Activated B cell treated with CpG ODN at 0.5 μM for 24 hours (primary cell): ENCODE results near the gene ADGRG1. TPM values are rescaled to one million over a fixed set of nuclear protein-coding genes. Genes with fewer than 3 reads are reported as not detected.

Experiments used
- ATAC-seq: fragments of 200-7000 bp; cut with Tn5 transposase; one replicate; pipeline ENCODE4 v1.10.0; 2021; ENCODE audit warnings: low read depth, mild to moderate bottlenecking, moderate library complexity
- CTCF ChIA-PET: fragments of 350-600 bp; sonication (Branson Sonifier 250); formaldehyde crosslinking; loops from one replicate; lab custom pipeline; 2021; ENCODE audit warnings: antibody characterized with exemption; lab: Charles Lee
- POLR2A ChIA-PET: fragments of 350-600 bp; sonication (Branson Sonifier 250); formaldehyde crosslinking; loops from one replicate; lab custom pipeline; 2021; ENCODE audit warnings: antibody characterized with exemption; lab: Charles Lee
- DNase-seq: peaks from one replicate; pipeline ENCODE4 v3.0.0; 2022
- H3K27ac Mint-ChIP-seq: one replicate; pipeline ENCODE4 v1.8.0; 2020; ENCODE audit warnings: mixed read lengths
- H3K27me3 Mint-ChIP-seq: one replicate; pipeline ENCODE4 v1.8.0; 2021; ENCODE audit warnings: mixed read lengths
- H3K36me3 Mint-ChIP-seq: one replicate; pipeline ENCODE4 v1.8.0; 2021; ENCODE audit warnings: low read depth, mixed read lengths
- H3K4me1 Mint-ChIP-seq: one replicate; pipeline ENCODE4 v1.8.0; 2021; ENCODE audit warnings: mixed read lengths
- H3K4me3 Mint-ChIP-seq: one replicate; pipeline ENCODE4 v1.8.0; 2020; ENCODE audit warnings: mild to moderate bottlenecking, mixed read lengths
- H3K9me3 Mint-ChIP-seq: one replicate; pipeline ENCODE4 v1.8.0; 2020; ENCODE audit warnings: mixed read lengths
- intact Hi-C: fragments of 100-400 bp; cut with micrococcal nuclease; formaldehyde crosslinking; loops from one replicate; pipeline ENCODE4 v1.15.1; 2024
- total RNA-seq: library from RNA; stranded (reverse); gene quantifications from 2 replicates; pipeline ENCODE4 v1.2.3, GENCODE V29; 2022
- TF ChIP-seq, protein P1 (sequence below): fragments of 200-600 bp; IDR thresholded peaks from one replicate; pipeline ENCODE4 v1.8.0; 2022; ENCODE audit warnings: antibody characterized with exemption, mild to moderate bottlenecking

The ADGRG1 gene
- total RNA-seq, 1 donor from 2014 or later, result 0.13 TPM

DNA sequence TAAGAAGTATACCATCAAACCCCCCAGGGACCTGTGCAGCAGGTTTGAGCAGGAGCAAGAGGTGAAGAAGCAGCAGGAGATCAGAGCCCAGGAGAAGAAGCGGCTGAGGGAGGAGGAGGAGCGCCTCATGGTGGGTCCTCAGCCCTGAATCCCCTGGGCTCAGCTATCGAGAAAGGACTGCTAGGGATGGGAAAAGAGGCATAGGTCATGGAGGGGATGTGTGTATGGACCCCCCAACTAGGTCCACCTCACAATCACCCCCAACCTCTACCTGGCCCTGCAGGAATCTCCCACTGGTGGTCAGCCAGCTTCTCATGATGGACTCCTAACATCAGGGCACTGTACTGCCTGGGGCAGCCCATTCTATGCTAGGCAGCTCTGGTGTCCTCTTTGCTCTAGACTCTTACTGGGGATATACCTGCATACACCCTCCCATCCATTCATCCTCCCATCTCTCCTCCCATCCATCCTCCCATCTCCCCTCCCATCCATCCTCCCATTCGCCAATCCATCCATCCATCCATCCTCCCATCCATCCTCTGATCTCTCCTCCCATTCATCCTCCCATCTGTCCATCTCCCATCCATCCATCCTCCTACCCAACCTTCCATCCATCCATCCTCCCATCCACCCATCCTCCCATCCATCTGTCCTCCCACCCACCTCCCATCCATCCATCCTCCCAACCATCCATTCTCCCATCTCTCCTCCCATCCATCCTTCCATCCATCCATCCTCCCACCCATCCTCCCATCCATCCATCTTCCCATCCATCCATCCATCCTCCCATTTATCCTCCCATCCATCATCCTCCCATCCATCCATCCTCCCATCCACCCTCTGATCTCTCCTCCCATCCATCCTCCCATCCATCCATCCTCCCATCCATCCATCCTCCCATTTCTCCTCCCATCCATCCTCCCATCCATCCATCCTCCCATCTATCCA is 76.7 kb downstream of the ADGRG1 start:
- CTCF ChIA-PET, result no interaction called here
- Mint-ChIP-seq H3K27me3 (peaks cover 2% of the 10 kb centered on the region), H3K4me1 (no peaks in the 10 kb centered on the region), H3K9me3 (no peaks in the 10 kb centered on the region), H3K27ac (no peak overlapping the region), H3K4me3 (no peak overlapping the region), H3K36me3 (no peaks in the 10 kb centered on the region)
- intact Hi-C loops, result no loop called here
- POLR2A ChIA-PET, result no interaction called here
- ATAC-seq (no peak), DNase-seq (no peak)
- TF ChIP-seq, protein P1, sequence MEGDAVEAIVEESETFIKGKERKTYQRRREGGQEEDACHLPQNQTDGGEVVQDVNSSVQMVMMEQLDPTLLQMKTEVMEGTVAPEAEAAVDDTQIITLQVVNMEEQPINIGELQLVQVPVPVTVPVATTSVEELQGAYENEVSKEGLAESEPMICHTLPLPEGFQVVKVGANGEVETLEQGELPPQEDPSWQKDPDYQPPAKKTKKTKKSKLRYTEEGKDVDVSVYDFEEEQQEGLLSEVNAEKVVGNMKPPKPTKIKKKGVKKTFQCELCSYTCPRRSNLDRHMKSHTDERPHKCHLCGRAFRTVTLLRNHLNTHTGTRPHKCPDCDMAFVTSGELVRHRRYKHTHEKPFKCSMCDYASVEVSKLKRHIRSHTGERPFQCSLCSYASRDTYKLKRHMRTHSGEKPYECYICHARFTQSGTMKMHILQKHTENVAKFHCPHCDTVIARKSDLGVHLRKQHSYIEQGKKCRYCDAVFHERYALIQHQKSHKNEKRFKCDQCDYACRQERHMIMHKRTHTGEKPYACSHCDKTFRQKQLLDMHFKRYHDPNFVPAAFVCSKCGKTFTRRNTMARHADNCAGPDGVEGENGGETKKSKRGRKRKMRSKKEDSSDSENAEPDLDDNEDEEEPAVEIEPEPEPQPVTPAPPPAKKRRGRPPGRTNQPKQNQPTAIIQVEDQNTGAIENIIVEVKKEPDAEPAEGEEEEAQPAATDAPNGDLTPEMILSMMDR, result no peak

DNA sequence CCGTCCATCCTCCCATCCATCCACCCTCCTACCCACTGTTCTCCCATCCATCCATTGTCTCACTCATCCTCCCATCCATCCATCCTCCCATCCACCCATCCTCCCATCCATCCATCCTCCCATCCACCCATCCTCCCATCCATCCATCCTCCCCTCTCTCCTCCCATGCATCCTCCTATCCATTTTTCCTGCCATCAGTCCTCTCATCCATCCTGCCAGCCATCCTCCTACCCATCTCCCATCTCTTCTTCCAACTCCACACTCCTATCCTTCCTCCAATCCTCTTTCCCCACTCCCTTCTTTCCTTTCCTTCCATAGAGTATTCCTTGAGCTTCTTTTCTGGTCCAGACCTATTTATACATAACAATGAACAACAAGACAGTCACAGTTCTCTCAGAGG is 78.3 kb downstream of the ADGRG1 start:
- no peak overlapping the region for H3K4me3 Mint-ChIP-seq
- intact Hi-C loops, result no loop called here
- ChIA-PET CTCF (no interaction called here), POLR2A (no interaction called here)
- peaks cover 8% of the 10 kb centered on the region for H3K27me3 Mint-ChIP-seq
- no peak overlapping the region for H3K27ac Mint-ChIP-seq
- H3K36me3 Mint-ChIP-seq, result no peaks in the 10 kb centered on the region
- ATAC-seq (no peak), DNase-seq (no peak)
- no peaks in the 10 kb centered on the region for H3K9me3 Mint-ChIP-seq
- TF ChIP-seq, protein P1, result no peak
- no peaks in the 10 kb centered on the region for H3K4me1 Mint-ChIP-seq

DNA sequence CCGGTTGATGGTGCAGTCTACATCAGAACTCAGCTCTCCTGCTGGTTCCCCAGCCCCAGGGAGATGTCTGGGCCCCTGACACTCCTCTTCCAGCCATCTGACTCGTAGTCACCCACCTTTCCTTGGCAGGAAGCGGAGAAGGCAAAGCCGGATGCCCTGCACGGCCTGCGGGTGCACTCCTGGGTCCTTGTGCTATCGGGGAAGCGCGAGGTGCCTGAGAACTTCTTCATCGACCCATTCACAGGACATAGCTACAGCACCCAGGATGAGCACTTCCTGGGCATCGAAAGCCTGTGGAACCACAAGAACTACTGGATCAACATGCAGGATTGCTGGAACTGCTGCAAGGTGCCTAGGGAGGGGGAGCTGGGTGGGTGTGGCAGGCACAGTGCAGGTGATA is 78.9 kb downstream of the ADGRG1 start:
- H3K36me3 Mint-ChIP-seq, result no peaks in the 10 kb centered on the region
- H3K27me3 Mint-ChIP-seq, result peaks cover 11% of the 10 kb centered on the region
- POLR2A ChIA-PET, result no interaction called here
- no peak overlapping the region for H3K4me3 Mint-ChIP-seq
- ATAC-seq (no peak), DNase-seq (no peak)
- H3K9me3 Mint-ChIP-seq, result no peaks in the 10 kb centered on the region
- no peaks in the 10 kb centered on the region for H3K4me1 Mint-ChIP-seq
- CTCF ChIA-PET, result no interaction called here
- H3K27ac Mint-ChIP-seq, result no peak overlapping the region
- TF ChIP-seq, protein P1, result no peak
- intact Hi-C loops, result no loop called here

DNA sequence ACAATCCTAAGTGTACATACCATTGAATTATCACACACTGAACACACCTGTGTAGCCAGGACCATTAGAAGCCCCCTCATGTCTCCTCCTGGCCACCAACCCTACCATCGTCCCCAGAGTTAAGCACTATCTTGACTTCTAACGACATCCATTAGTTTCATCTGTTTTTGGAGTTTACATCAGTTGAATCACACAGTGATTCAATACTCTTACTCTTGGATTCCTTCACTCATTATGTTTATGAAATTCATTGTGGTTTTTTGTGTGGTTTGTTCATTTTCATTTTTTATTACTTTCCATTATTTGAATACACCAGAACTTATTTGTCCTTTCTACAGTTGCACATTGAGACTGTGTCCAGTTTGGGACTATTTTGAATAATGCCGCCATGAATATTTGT is 79.7 kb downstream of the ADGRG1 start:
- Mint-ChIP-seq H3K36me3 (no peaks in the 10 kb centered on the region), H3K4me1 (no peaks in the 10 kb centered on the region), H3K4me3 (no peak overlapping the region), H3K9me3 (no peaks in the 10 kb centered on the region), H3K27ac (no peak overlapping the region), H3K27me3 (peaks cover 19% of the 10 kb centered on the region)
- no peak for DNase-seq
- ChIA-PET POLR2A (no interaction called here), CTCF (no interaction called here)
- intact Hi-C loops, result no loop called here
- no peak for ATAC-seq
- TF ChIP-seq, protein P1, result no peak

DNA sequence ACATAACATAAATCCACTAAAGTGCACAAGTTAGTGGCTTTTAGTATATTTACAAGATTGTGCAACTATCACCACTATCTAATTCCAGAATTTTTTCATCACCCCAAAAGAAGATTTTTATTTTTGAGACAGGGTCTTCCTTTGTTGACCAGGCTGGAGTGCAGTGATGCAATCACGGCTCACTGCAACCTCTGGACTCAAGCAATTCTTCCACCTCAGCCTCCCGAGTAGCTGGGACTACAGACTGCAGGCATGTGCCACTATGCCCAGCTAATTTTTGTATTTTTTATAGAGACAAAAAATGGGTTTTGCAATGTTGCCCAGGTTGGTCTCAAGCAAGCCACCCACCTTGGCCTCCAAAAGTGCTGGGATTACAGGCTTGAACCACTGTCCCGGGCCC is 81.2 kb downstream of the ADGRG1 start:
- TF ChIP-seq, protein P1, result no peak
- ChIA-PET POLR2A (no interaction called here), CTCF (no interaction called here)
- intact Hi-C loops, result no loop called here
- no peaks in the 10 kb centered on the region for H3K4me1 Mint-ChIP-seq
- H3K4me3 Mint-ChIP-seq, result no peak overlapping the region
- H3K36me3 Mint-ChIP-seq, result no peaks in the 10 kb centered on the region
- H3K27me3 Mint-ChIP-seq, result peaks cover 19% of the 10 kb centered on the region
- H3K9me3 Mint-ChIP-seq, result no peaks in the 10 kb centered on the region
- no peak for DNase-seq
- no peak overlapping the region for H3K27ac Mint-ChIP-seq
- ATAC-seq, result no peak
